Body of pancreas (tissue), 4 donors: ENCODE data around the gene PHF12.

Experiments
- CTCF ChIP-seq, 7 experiments: fragments of 450-650 bp in 4 of 7; fragments of 200-600 bp in 3 of 7; sonication (generic) in 3 of 7; IDR thresholded peaks; one replicate each; pipeline ENCODE4 v1.5.1; 2016 to 2019; ENCODE audit warnings: antibody characterized with exemption in 7 of 7
- POLR2A ChIP-seq, 3 donors: fragments of 450-650 bp; IDR thresholded peaks; one replicate each; pipeline ENCODE4 v1.6.1; 2016; ENCODE audit warnings: antibody characterized with exemption in 3 of 3, mild to moderate bottlenecking in 2 of 3

- TF ChIP-seq CTCF (IDR thresholded peaks at IDR 0.05) (no peak), POLR2A (IDR thresholded peaks at IDR 0.05) (no peak)
Measured at GRCh38 chr17:28956861-28957260, 5.5 kb upstream of the PHF12 start.
